GM21367 (cell line): ENCODE results near the gene AKAP13.

ENCODE experiments used
- ATAC-seq: cut with Tn5 transposase; IDR thresholded peaks from one replicate; pipeline ENCODE4 v1.9.1; 2021; ENCODE audit not compliant: unreplicated experiment

Gene AKAP13

GRCh38 chr15:85692321-85692720, 311.9 kb downstream of the AKAP13 start:
- ATAC-seq: no peak

- ATAC-seq: peak; percentile 45
Observed at GRCh38 chr15:85692873-85693272, 312.5 kb downstream of the AKAP13 start.

GRCh38 chr15:85693277-85693676, 312.9 kb downstream of the AKAP13 start:
- ATAC-seq: no peak

GRCh38 chr15:85694091-85694490, 313.7 kb downstream of the AKAP13 start:
- ATAC-seq: no peak

- ATAC-seq: no peak
Observed at GRCh38 chr15:85700767-85701166, 320.4 kb downstream of the AKAP13 start.

DNA sequence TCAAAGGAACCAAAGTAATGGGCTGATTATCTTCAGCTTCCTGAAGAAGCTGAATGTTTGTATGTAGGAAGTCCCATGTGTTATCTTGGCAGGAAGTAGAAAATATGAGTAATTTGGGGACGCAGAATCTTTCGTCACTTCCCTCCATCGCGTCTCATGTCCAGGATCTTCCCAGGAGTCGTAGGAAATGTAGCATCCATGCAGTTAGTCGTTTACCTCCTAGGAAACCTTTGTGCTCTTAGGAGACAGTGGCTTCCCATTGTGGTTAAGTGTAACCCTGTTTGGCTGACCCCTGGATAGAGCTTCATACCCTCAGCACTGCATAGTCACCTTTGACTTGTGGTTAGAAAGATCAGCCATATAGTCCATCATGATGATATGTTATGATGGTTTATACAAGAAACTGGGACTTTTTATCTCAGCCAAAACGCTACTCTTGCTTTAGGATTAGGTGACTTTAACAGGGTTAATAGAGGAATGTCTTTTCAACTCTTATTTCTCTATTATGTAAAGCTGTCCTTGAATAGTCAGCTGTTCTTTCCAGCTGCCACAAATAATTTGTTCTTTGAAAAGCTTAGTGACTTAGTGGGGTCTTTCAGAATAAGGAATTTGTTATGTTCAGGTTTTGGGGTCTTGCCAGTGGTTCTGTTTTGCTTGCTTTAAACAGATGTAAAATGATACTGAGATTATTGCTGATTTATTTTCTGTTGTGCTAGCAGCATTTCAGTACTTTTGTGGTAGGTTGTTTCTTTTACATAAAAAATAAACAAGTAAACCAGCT, 322.1 kb downstream of the AKAP13 start:
- no peak for ATAC-seq

DNA sequence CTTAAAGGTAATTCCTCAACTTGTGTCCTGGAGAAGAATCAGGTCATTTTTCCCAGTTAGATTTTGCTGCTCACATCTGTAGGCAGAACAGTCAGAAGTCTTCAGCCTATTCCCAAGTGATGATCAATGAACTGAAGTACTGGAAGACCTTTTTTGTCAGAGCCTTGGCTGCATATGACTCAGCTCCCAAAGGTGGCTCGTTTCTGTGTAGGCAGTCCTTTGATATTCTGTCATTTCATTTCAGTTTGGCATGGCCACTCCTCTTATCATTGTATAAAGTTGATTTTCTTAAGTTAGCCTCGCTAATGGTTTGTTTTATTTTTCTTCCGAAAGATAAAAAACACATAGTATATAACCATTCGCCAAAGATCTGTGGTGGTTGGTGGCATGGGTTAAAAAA, 323.7 kb downstream of the AKAP13 start:
- ATAC-seq: no peak

- ATAC-seq: no peak
Observed at GRCh38 chr15:85704720-85705429, 324.5 kb downstream of the AKAP13 start.

GRCh38 chr15:85706779-85707518, 326.5 kb downstream of the AKAP13 start:
- ATAC-seq: peak; percentile 28

DNA sequence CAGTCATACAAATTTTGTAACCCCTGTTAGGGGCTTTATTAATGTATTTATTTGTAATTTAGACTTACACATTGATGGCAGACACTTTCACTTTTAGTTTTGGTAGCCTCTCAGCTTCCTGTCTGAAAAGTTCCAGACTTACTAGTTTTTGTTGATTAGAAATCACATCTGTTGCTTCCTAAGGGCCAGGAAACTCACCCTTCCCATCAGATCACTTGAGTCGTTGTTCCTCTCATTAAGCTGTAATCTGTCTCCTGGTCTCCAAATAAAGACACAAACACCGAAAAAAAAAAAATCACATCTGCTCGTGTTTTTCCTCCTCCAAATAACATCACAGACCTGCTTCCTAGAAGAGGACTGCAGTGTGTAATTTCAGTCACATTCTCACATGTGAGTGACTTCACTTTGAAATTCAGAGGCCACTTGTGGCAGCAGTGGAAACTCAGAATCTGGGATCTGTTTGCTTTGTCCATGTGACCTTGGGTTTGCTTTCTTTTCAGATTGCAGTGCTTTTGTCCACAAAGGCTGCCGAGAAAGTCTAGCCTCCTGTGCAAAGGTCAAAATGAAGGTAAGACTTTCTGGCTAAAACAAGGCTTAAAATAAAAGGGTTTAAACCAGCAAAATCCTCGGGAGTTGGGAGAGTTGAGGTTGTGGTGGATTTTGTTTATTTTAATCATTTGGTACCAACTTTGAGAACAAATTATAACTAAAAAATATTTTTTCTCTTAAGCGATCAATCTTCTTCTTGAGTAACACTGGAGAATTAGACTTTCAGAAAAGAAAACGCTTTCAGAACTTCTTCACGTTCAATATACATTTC, 327.3 kb downstream of the AKAP13 start:
- peak; percentile 7 for ATAC-seq

- ATAC-seq: no peak
Observed at GRCh38 chr15:85708402-85708941, 328.1 kb downstream of the AKAP13 start.

- no peak for ATAC-seq
Observed at GRCh38 chr15:85709250-85709649, 328.8 kb downstream of the AKAP13 start.

DNA sequence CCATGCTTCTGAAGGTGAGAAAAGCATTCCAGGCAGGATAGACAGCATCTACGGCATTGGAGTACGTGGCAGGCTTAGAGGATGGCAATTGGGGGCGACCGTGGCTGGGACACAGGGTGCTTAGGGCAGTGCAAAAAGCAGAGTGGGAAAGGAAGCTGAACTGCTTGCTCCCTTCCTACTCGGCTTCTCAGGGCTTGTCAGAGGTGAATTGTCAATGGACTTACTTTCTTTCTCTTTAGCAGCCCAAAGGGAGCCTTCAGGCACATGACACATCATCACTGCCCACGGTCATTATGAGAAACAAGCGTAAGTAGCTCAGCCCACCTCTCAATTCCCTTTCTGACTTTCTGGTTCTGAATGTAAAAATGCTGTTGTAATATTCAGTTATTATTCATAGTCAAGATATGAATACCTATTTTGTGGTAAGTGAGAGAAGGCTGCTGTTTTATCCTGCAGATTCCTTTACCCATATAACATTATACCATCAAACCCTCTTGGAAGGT, 330.0 kb downstream of the AKAP13 start:
- ATAC-seq: peak; percentile 40

GRCh38 chr15:85711580-85712192, 331.3 kb downstream of the AKAP13 start:
- no peak for ATAC-seq

DNA sequence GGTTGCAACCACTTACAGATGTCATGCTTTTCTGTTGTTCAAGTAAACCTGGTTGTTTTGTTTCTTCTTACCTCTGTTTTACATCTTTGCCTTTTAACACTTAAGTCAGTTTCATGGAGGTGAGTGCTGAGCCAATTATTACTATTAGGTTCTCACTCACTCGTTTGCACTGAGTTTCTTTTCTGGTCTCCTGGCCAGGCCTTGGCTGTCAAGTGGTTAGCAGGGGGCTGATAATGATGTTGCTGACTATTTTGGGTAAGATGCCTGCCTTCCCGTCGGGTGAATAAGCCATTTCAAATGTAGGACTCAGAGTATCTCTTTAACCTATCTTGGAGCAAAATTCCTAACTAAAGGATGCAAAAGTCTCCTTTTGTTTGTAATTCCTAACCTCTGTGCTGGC, 335.9 kb downstream of the AKAP13 start:
- no peak for ATAC-seq

DNA sequence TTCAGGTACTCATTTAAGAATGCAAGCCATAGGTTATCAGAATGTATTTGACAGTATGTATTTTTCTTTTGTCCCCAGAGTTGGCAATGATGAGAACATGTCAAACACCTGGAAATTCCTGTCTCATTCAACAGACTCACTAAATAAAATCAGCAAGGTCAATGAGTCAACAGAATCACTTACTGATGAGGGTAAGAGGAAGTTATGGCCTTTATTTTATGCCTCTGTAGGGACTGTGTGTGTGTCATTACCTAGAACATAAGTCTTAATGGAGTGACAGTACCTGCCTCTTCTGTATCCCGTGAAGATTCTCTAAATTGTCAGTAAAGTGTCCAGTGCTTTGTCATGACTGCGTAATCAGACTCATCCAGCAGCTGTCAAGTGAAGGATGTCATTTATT, 336.8 kb downstream of the AKAP13 start:
- no peak for ATAC-seq

GRCh38 chr15:85718271-85718971, 338.0 kb downstream of the AKAP13 start:
- ATAC-seq: peak; percentile 52

GRCh38 chr15:85718981-85719380, 338.6 kb downstream of the AKAP13 start:
- ATAC-seq: no peak

DNA sequence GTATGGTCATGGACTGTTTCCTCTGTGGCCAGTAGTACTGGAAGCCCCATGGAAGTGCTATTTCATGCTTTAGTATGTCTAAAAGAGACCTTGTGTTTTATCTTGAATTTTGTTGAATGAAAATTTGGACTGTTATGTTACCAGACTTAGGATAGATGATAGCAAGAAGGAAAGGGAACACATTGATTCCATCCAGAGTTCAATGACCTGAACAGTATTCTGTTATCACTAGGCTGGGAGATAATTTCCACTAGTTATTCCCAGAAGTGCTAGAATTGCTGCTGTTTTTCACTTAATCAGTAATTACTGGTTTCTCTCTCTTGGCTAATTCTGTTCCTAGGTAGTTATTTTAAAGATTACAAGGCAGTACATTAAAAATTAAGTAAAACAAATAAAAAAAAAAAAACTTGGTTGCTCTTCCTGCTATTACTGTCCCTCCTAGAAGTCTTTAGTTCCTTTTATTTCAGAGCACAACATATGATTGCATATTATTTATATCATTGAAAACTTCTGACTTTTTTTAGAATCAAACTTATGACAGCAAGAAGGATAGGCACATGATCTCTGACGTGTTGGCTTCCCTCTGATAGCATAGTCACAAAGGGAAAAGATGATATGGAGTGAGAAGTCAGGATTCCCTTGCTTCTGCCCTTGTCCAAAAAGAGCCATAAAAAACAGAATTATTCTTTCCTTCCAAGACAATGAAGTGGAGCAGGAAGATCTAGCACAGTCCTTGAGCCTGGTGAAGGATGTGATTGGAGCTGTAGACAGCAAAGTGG, 342.2 kb downstream of the AKAP13 start:
- ATAC-seq: no peak
